DMS 273 (cell line): ENCODE measurements around the gene PRRT2.
"Not testable (repeated sequence)": the region's sequence is repeated elsewhere in the genome, so short reads cannot be mapped to it uniquely, and the experiment has no call there.

Source experiments
- DNase-seq: peaks from one replicate; lab custom pipeline; 2025; ENCODE audit not compliant: unreplicated experiment; lab: John Stamatoyannopoulos, UW

The PRRT2 gene

DNA sequence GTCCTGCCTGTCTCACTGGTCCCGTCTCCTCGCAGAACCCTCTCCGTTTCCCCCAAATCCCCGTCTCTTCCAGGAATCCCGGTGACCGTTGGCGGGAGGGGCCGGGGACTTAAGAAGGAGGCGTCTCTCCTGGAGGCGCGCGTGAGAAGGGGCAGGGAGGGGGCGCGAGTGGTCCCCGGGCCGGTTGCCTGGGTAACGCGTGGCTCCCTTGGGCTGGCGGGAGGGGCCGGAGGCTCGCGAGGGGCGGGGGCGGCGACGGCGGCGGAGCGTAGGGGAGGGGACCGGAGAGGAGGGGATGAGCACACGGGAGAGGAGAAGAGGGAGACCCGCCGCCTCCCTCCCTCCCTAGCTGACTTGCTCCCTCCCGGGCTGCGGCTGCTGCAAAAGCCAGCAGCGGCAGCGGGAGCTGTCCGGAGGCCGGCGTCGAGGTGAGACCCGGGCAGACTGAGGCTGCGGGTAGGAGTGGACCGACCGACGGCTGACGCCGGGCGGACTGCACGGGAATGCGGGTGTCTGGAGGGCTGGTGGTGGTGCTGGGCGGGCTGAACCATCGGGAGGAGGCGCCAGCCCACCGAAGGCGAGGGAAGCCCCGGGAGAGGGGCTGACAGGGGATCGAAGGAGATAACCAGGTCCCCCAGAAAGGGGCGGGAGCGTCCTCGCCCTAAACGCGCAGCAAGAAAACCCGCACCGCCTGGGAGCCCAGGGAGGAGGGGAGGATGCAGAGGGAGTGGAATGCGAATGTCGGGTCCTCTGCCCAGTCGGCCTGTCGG lies at the start of gene PRRT2:
PRRT2 (plus strand) TSS at position 298 of the 770 bp plus-strand sequence. CDS start 862 bp downstream, outside the sequence.
- DNase-seq, result peak; percentile 89

DNA sequence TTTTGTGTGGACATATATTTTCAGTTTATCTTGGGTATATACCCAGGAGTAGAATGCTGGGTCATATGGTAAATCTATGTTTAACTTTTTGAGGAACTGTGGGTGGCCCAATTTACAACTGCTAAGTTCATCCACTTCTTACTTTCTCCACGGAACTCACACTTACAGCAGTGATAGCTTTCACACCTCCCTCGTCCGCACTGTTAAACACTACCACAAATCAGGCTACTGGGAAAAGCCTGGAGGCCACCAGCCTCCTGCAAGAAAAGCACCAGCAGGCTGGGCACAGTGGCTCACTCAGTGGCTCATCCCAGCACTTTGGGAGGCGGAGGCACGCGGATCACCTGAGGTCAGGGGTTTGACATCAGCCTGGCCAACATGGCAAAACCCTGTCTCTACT lies 48.7 kb upstream of the PRRT2 start:
- DNase-seq, result no peak

DNA sequence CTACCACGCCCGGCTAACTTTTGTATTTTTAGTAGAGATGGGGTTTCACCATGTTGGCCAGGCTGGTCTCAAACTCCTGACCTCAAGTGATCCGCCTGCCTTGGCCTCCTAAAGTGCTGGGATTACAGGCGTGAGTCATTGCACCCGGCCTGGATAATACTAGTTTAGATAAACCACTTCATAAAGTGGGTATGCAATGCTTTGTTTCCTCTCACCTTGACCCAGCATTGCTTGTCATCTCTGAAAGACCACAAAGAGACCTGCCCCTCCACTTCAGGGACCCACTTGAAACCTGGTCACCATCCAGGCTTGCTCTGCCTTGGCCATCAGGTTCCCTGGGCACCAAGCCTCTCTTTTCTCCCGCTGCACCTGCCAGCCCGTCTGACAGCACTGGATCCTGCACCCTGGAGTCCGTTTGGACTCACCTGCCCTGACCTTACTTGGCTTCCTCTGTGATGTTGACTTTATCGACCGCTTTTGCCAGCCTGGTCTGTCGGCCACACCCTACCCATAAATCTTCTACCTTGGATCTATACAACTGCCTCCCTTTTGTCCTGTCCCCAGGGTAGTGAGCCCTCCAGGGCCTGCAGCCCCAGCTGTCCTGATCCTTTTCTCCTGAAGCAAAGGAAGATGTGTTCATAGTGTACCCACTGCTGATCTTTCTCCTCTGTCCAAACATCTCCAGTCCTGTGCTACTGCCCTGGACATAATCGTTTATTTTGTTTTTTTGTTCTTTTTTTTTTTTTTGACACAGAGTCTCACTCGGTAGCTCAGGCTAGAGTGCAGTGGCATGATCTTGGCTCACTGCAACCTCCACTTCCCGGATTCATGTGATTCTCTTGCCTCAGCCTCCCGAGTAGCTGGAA lies 46.6 kb upstream of the PRRT2 start:
- DNase-seq, result no peak

DNA sequence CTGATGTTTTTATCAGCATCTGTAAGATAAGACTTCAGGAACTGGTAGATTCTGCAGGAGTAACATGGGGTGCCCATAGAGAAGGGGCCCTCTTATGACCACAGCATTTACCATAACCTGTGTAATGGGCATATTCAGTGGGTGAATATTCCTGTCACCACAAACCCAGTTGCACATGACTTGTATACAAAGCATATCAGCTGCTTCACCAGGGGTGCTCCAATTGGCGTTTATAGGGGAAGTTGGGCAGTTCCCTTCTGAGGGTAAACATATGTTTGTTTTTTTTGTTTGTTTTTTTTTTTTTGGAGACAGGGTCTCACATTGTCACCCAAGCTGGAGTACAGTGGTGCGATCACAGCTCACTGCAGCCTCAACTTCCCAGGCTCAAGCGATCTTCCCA lies 45.4 kb upstream of the PRRT2 start:
- no peak for DNase-seq

DNA sequence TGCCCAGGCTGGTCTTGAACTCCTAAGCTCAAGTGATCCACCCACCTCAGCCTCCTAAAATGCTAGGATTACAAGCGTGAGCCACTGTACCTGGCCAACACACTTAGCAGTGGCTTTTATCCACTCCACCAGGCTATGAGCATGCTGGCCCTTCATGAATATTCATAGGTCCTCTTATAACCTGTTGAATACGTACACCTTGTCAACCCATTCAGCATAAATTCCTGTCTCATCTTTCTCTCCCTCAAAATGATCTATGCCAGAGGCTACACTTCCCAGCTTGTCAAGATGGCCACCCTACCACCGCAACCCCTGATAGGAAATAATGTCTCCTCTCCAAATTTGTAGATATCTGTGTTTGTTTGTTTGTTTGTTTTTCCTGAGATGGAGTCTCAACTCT lies 44.9 kb upstream of the PRRT2 start:
- no peak for DNase-seq

DNA sequence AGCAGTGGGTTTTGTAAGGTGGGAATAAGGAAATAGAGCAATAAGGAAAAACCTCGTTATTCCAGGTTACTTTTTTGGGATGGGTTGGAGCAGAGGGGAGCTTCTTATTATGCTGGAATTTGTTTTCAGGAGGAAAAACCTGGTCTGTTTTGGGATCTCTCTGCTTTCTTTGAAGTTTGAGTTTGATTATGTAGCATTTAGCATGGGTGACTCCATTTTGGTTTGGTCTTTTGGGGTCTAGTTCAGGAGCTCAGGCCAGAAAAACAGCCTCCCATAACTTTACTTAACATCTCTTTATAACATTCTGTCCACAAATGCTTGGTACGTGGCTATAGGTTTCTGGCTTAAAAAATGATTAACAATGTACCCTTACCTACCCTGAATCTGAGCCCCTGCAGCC lies 42.5 kb upstream of the PRRT2 start:
- no peak for DNase-seq

DNA sequence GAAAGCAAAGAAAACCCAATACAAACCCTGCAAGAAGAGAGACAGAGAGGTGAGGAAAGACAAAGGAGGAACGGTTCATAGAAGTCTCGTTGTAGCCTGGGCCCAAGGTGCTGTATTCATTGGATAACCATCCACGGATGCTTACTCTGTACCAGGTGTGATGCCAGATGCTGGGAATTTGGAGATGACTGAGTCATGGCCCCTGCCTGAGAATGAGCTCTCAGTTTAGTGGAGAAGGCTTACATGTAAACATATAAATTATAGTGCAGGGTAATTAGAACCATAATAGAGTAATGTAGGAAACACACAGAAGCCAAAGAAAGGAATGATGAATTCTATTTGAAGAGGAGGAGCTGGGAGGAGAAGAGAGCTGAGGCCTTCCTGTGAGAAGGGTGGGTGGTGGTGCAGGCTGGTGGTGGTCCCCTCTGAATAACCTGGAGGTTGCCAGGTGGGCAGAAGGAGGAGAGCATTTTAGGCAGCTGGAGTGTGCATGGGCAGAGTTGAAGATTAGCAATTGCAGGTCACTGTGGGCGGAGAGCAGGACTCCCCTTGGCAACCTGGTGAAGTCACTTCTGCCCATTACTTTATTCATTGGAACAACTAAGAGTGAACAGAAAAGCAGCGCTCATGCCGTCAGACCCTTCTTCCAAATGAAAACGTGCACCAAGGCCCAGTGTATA lies 41.6 kb upstream of the PRRT2 start:
- peak; percentile 57 for DNase-seq

DNA sequence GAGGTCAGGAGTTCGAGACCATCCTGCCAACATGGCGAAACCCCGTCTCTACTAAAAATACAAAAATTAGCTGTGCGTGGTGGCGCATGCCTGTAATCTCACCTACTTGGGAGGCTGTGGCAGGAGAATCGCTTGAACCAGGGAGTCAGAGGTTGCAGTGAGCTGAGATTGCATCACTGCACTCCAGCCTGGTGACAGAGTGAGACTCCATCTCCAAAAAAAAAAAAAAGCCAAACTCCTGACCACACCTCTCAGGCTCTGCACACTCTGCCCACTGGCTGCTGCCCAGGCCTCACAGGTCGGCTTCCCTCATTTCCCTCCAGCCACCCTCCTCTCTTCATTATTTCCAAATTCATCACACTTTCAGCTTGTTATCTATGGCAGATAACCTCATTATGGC lies 39.7 kb upstream of the PRRT2 start:
- not testable (repeated sequence) for DNase-seq

DNA sequence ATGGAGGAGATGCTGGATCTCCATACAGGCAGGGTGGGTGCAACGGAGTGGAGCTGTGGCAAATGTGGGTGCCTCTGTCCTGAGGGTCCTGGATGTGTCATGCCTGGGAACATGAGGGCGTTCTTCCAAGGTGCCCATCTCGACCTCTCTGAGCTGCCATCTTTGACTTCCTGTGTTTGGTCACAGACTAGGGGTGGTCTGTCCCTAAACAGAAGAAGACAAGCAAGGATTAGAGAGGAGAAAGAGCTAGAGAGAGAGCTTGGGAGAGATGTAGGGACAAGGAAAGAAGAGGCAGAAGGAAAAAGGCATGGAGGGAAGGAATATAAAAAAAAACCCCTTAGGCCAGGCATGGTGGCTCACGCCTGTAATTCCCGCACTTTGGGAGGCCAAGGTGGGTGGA lies 37.3 kb upstream of the PRRT2 start:
- no peak for DNase-seq

DNA sequence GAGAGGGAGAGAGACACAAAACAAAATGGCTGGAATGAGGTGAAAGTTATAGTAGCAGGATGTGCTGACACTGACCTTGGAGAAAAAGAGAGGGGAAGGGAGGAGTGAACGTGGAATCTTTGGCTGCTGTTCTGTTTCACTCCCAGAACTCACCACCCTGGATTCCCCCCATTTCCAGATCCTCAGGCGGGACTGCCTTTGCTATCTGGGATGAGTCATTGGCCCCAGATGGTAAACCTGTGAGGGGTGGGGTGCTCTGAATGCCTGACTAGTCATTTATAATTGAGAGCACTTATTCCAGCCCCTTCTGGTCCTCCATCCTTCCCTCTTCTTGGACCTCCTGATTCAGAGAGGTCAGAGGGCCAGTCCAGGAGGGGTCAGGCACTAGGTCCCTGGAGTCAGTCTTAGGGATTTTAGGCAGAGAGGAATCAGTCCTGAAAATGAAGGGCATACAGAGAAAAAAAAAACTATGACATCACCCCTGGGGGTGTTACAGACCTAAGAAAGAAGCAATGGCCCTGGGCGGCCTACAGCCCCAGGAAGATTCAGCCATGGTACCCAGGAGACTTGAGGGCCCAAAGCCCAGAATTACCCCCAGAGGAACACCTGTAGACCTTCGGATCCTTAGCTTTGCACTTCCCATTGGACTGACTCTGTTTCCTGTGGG lies 36.1 kb upstream of the PRRT2 start:
- DNase-seq, result peak; percentile 90

DNA sequence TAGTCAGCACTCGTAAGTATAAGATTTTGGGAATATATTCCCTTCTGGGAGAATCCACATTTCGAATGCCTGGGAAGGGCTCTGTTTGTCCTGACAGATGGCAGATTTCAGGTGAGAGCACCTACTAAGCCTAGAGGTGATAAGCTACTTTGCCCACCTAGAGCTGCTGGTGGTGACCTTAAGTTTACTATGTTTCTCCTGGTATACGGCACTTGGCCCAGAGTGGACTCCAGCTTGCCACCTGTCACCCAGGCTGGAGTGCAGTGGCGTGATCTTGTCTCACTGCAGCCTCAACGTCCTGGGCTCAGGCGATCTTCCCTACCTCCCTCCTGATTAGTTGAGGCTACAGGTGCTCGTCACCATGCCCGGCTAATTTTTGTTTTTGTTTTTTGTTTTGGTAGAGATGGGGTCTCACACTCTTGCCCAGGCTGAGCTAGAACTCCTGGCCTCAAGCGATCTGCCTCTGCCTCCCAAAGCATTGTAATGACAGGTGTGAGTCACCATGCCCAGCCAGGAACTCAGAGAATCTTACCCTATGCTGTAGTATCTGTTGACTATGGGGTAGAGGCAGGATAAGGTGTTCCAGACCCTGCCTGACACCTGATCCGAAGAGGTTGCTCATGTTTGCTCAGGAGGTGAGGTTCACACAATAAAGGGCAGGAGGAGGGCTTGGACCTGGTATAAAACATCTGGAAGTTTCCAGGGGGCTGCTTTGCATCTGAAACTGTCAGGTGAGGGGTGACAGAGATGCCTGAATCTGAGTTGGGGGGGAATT lies 34.2 kb upstream of the PRRT2 start, which contains the start of gene ZG16:
ZG16 (plus strand) TSS at position 681 of the 775 bp plus-strand sequence. CDS start 1,011 bp downstream, outside the sequence.
- DNase-seq, result no peak

DNA sequence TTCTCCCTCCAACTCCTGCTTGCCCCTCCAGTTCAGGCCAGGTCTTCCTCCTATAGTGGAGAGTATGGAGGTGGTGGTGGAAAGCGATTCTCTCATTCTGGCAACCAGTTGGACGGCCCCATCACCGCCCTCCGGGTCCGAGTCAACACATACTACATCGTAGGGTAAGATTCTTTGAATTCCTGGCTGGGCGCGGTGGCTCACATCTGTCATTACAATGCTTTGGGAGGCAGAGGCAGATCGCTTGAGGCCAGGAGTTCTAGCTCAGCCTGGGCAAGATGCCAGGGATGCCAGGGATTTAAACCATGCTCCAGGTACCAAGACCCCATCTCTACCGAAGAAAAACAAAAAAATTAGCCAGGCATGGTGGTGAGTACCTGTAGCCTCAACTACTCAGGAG lies 32.5 kb upstream of the PRRT2 start:
- DNase-seq, result peak; percentile 31

DNA sequence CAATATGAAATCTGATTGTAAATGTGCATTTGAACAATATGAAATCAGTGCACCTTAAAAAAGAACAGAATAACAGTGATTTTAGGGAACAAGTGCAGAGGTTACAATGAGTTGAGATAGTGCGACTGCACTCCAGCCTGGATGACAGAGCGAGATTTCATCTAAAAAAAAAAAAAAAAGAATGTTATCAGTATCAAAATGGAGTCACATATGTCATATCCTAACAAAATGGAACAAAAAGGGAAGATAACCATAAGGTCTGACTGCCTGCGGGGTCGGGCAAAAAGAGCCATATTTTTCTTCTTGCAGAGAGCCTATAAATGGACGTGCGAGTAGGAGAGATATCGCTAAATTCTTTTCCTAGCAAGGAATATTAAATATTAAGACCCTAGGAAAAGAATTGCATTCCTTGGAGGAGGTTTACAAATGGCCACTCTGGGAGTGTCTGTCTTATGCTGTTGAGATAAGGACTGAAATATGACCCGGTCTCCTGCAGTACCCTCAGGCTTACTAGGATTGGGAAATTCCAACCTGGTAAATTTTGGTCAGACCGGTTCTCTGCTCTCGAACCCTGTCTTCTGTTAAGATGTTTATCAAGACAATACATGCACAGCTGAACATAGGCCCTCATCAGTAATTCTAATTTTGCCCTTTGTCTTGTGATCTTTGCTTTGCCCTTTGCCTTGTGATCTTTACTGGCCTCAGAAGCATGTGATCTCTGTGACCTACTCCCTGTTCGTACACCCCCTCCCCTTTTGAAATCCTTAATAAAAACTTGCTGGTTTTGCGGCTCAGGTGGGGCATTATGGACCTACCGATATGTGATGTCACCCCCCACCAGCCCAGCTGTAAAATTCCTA lies 28.7 kb upstream of the PRRT2 start:
- DNase-seq, result not testable (repeated sequence)

DNA sequence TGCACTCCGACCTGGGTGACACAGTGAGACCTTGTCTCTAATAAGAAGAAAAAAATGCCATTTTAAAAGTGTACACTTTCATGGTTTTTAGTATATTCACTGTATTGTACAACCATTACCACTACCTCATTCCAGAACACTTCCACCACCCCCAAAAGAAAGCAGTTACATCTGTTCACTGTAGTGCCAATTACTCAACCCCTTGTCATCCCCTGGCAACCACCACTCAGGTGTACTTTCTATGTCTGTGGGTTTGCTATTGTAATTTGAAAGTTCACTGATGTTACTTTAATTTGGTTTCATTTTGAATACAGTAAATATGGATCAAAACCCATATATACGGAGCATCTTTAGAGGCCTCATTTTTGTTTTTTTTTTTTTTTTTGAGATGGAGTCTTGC lies 27.8 kb upstream of the PRRT2 start:
- no peak for DNase-seq

DNA sequence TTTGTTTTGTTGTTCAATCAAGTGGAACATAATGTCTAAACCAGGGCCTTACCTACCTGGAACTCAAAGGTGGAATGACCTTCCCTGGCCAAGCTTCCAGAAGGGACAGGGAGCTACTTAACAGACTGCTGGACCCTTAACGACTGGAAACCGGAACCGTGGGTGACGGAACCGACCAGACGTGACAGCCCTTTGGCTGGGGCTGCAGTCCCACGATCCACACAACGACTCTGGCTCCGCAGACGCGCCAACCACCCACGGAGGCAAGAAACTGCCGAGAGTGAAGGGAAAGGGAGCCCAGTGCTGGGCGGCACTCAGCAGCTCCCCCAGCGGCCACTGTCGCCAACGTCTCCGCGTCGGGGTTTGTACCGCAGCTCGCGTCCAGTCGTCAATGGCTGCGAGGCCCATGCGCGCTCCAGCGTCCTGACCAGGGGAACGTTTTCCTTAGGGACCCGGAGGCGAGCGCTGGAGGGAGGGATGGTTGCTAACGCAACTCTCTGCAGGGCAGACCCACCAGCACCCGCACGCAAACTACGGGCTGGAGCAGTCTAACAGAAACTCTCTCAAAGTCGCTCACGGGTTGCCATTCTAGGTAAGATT lies 27.0 kb upstream of the PRRT2 start:
- DNase-seq, result no peak

DNA sequence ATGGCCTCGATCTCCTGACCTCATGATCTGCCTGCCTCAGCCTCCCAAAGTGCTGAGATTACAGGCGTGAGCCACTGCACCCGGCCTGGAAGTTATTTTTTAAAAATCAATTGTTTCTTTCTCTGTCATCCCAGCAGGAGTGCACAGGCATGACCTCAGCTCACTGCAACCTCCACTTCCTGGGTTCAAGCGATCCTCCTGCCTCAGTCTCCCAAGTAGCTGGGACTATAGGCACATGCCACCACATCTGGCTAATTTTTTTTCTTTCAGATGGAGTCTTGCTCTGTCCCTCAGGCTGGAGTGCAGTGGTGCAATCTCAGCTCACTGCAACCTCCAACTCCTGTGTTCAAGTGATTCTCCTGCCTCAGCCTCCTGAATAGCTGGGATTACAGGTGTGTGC lies 24.8 kb upstream of the PRRT2 start:
- DNase-seq, result not testable (repeated sequence)

DNA sequence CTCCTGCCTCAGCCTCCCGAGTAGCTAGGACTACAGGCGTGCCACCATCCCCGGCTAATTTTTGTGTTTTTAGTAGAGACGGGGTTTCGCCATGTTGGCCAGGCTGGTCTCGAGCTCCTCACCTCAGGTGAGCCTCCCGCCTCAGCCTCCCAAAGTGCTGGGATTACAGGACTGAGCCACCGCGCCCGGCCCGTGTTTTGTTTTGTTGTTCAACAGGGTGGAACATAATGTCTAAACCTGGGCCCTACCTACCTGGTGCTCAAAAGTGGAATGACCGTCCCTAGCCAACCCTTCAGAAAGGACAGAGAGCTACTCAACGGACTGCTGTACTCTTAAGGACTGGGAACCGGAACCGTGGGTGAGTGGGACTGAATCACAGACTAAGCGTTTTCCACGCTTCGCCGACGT lies 22.2 kb upstream of the PRRT2 start:
- DNase-seq, result no peak

DNA sequence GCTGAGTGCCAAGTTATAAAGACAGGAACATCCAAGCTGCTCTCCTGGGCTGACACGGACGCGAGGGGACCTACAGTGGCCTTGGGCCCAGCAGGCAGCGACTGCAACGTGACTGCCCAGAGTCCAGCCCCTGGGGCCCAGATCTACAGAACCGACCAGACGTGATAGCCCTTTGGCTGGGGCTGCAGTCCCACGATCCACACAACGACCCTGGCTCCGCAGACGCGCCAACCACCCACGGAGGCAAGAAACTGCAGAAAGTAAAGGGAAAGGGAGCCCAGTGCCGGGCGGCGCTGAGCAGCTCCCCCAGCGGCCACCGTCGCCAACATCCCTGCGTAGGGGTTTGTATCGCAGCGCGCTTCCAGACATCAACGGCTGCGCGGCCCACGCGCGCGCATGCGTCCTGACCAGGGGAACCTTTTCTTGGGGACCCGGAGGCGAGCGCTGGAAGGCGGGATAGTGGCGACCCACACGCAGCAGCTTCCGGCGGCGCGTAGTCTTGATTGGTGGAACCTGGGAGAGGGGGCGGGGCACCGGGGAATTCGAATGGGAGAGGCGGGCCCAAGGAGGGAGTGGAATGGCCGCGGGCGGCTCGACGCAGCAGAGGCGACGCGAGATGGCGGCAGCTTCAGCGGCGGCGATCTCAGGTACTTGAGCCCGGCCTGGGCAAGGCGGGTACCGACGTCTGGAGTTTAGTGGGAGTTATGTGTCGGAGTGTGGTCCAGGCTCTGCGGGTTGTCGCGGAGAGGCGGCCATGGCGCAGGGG lies 21.6 kb upstream of the PRRT2 start, which contains the start of gene KIF22:
KIF22 (plus strand) TSS at position 569 of the 766 bp plus-strand sequence; CDS start at position 578, 9 bp downstream.
- peak; percentile 100 for DNase-seq
